ENCODE data around the gene SH3TC1. TPM values are rescaled to one million over a fixed set of nuclear protein-coding genes. Genes with fewer than 3 reads are reported as not detected.

Gene SH3TC1
- polyA plus RNA-seq, 4 donors = 0.45 to 25.3 (median 6.3) TPM

DNA sequence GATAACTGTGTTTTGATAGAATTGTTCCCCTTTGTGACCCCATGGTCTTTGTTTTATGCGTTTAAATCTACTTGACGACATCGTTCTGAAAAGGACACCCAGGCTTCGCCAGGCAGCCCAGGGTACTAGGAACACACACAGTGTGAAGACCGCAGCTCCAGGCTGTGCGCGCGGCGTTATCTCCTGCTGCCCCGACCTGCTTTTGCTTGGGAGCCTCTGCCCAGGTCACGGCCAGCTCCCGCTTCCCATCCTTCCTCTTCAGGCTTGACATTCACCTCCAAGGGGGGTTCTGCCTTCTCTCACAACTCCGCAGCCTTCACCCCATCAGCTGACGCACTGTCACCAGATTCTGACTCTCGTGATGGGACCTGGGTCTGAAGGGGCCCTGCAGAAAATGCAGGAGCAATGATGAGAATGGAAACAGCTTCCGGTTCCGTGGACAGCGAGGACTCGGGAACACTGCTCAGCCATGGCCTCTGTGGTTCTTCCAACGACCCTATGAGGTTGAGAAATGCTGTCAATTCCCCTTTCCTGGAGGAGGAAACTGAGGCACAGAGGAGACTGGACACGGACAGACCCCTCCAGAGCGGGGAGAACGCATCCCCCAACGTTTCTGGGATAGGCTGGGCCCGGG lies 69.9 kb downstream of the SH3TC1 start:
- Histone ChIP-seq H3K9me3 (ENCODE audit: control insufficient read depth in 2 of 2, insufficient read depth in 1 of 2, low read depth in 1 of 2, low read length in 1 of 2) (no peaks in the 10 kb centered on the region), H3K36me3 (ENCODE audit: control insufficient read depth in 3 of 3, insufficient read depth in 2 of 3, low read depth in 1 of 3, low read length in 3 of 3) (no peaks in the 10 kb centered on the region), H3K27me3 (ENCODE audit: control insufficient read depth in 3 of 3, insufficient read depth in 3 of 3, low read length in 3 of 3) (peaks cover 2 to 29% (median 11%) of the 10 kb centered on the region in 3 donors), H3K4me1 (ENCODE audit: control insufficient read depth in 3 of 3, insufficient read depth in 2 of 3, low read depth in 1 of 3, low read length in 2 of 3) (peaks cover 0 to 9% (median 0%) of the 10 kb centered on the region in 3 donors), H3K27ac (ENCODE audit: low read depth in 1 of 3, low read length in 2 of 3) (peak overlapping the region in 1 of 3 donors; percentile 68), H3K4me3 (ENCODE audit: low read depth in 1 of 3, low read length in 3 of 3) (no peak overlapping the region)
- FAIRE-seq (no peak), DNase-seq (no peak)
- 73 to 76% (median 73%) methylated on average over 25 of the region's 25 CpGs for WGBS, 3 donors

GRCh38 chr4:8269535-8270417 lies 70.7 kb downstream of the SH3TC1 start, which contains the start of gene HTRA3:
Gene HTRA3 (plus strand): TSS chr4:8269754. CDS start chr4:8269969, 215 bp downstream.
- Histone ChIP-seq H3K36me3 (ENCODE audit: control insufficient read depth in 3 of 3, insufficient read depth in 2 of 3, low read depth in 1 of 3, low read length in 3 of 3) (no peaks in the 10 kb centered on the region), H3K9me3 (ENCODE audit: control insufficient read depth in 2 of 2, insufficient read depth in 1 of 2, low read depth in 1 of 2, low read length in 1 of 2) (no peaks in the 10 kb centered on the region), H3K27ac (ENCODE audit: low read depth in 1 of 3, low read length in 2 of 3) (peak within 1 kb of the TSS in 1 of 3 donors; percentile 68), H3K4me3 (ENCODE audit: low read depth in 1 of 3, low read length in 3 of 3) (peak within 1 kb of the TSS in 2 of 3 donors; percentile 25 to 34), H3K4me1 (ENCODE audit: control insufficient read depth in 3 of 3, insufficient read depth in 2 of 3, low read depth in 1 of 3, low read length in 2 of 3) (peaks cover 0 to 17% (median 0%) of the 10 kb centered on the region in 3 donors), H3K27me3 (ENCODE audit: control insufficient read depth in 3 of 3, insufficient read depth in 3 of 3, low read length in 3 of 3) (peaks cover 2 to 29% (median 9%) of the 10 kb centered on the region in 3 donors)
- no peak for FAIRE-seq
- peak in 1 of 2 donors; percentile 43 for DNase-seq
- WGBS, 3 donors = 2 to 4% (median 2%) methylated on average over 71 to 111 of the region's 111 CpGs

DNA sequence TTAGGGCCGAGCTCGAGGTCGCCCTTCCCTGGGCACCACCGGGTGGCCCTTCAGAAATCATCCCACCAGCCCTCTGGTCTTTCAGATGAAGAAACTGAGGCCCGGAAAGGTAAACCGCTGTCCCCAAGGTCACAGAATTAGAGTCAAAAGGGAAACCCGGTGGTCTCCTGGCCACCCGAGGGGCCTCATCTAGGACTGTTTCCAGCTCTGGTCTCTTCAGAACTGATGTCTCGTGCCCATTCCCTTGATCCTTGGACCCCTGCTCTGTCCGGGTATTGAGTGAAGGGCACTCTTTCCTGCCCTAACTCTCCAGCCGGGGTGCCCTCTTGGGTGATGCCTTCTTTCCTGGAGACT lies 71.3 kb downstream of the SH3TC1 start:
- H3K4me3 ChIP-seq (ENCODE audit: low read depth in 1 of 3, low read length in 3 of 3) = peak overlapping the region in 1 of 3 donors; percentile 34
- DNase-seq (no peak), FAIRE-seq (no peak)
- peaks cover 2 to 29% (median 9%) of the 10 kb centered on the region in 3 donors for H3K27me3 ChIP-seq (ENCODE audit: control insufficient read depth in 3 of 3, insufficient read depth in 3 of 3, low read length in 3 of 3)
- H3K27ac ChIP-seq (ENCODE audit: low read depth in 1 of 3, low read length in 2 of 3) = peak overlapping the region in 1 of 3 donors; percentile 28
- WGBS, 3 donors = 41 to 51% (median 50%) methylated on average over 11 of the region's 11 CpGs
- peaks cover 0 to 19% (median 0%) of the 10 kb centered on the region in 3 donors for H3K4me1 ChIP-seq (ENCODE audit: control insufficient read depth in 3 of 3, insufficient read depth in 2 of 3, low read depth in 1 of 3, low read length in 2 of 3)
- H3K36me3 ChIP-seq (ENCODE audit: control insufficient read depth in 3 of 3, insufficient read depth in 2 of 3, low read depth in 1 of 3, low read length in 3 of 3) = no peaks in the 10 kb centered on the region
- no peaks in the 10 kb centered on the region for H3K9me3 ChIP-seq (ENCODE audit: control insufficient read depth in 2 of 2, insufficient read depth in 1 of 2, low read depth in 1 of 2, low read length in 1 of 2)

DNA sequence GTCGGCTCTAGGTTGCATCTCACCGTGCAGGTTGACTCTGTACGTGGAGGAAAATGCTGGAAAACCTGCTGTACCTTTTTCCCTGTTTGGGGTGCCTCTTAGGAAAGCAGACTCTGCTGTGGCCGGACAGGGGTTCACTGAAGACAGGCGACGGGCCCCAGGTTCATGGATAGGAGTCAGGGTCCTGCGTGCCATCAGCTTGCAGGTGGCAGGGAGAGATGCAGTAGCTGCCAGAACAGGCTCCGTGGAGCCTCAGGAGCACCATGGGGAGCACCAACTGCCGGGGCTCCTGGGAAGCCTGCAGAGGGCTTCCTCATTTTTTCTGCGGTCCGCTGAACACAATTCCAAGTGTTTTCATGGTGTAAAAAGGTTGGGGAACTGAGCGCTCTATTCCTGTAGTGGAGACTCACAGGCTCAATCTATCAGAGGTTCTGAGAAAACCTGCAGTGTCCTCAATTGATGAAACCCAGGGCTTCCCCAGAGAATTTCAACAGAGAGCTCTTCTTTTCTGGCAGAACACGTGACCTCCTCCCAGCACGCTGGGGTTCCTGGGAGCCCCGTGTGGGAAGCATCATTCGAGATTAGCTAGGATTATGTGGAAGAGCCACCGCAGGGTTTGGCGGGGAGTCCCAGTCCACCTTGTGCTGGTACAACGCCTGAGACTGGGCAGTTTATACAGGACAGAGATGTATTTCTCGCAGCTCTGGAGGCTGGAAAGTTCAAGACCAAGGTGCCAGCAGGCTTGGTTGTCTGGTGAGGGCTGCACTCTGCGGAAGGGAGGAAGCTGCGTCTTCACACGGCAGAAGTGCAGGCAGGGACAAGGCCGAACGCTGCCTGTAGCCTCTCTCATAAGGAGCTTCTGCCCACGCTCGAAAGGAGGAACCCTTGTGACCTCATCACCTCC lies 72.1 kb downstream of the SH3TC1 start:
- WGBS, 3 donors = 73 to 78% (median 74%) methylated on average over 27 of the region's 27 CpGs
- Histone ChIP-seq H3K36me3 (ENCODE audit: control insufficient read depth in 3 of 3, insufficient read depth in 2 of 3, low read depth in 1 of 3, low read length in 3 of 3) (no peaks in the 10 kb centered on the region), H3K27me3 (ENCODE audit: control insufficient read depth in 3 of 3, insufficient read depth in 3 of 3, low read length in 3 of 3) (peaks cover 2 to 29% (median 9%) of the 10 kb centered on the region in 3 donors), H3K4me1 (ENCODE audit: control insufficient read depth in 3 of 3, insufficient read depth in 2 of 3, low read depth in 1 of 3, low read length in 2 of 3) (peaks cover 0 to 21% (median 0%) of the 10 kb centered on the region in 3 donors), H3K9me3 (ENCODE audit: control insufficient read depth in 2 of 2, insufficient read depth in 1 of 2, low read depth in 1 of 2, low read length in 1 of 2) (no peaks in the 10 kb centered on the region), H3K27ac (ENCODE audit: low read depth in 1 of 3, low read length in 2 of 3) (no peak overlapping the region), H3K4me3 (ENCODE audit: low read depth in 1 of 3, low read length in 3 of 3) (peak overlapping the region in 1 of 3 donors; percentile 34)
- DNase-seq (no peak), FAIRE-seq (no peak)

DNA sequence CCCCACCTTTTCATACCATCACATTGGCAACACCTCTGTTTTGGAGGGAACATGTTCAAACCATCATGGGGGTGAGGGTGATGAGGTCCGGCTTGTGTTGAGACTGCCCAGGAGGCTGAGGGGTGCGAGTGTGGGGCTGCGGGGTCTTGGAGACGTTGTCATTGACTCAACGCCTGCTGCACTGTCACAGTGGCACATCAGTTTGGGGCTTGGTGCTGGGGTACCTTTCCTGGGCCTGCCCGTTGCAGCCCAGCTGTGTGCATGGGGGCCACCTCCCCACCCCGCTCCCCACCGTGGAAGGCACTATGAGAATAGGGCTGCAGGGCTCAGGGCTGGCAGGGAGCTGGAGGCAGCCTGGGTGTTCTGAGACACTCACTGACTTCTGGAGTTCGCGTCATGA lies 72.7 kb downstream of the SH3TC1 start:
- FAIRE-seq (no peak), DNase-seq (no peak)
- H3K36me3 ChIP-seq (ENCODE audit: control insufficient read depth in 3 of 3, insufficient read depth in 2 of 3, low read depth in 1 of 3, low read length in 3 of 3) = no peaks in the 10 kb centered on the region
- no peak overlapping the region for H3K27ac ChIP-seq (ENCODE audit: low read depth in 1 of 3, low read length in 2 of 3)
- no peak overlapping the region for H3K4me3 ChIP-seq (ENCODE audit: low read depth in 1 of 3, low read length in 3 of 3)
- peaks cover 0 to 21% (median 0%) of the 10 kb centered on the region in 3 donors for H3K4me1 ChIP-seq (ENCODE audit: control insufficient read depth in 3 of 3, insufficient read depth in 2 of 3, low read depth in 1 of 3, low read length in 2 of 3)
- peaks cover 2 to 29% (median 9%) of the 10 kb centered on the region in 3 donors for H3K27me3 ChIP-seq (ENCODE audit: control insufficient read depth in 3 of 3, insufficient read depth in 3 of 3, low read length in 3 of 3)
- no peaks in the 10 kb centered on the region for H3K9me3 ChIP-seq (ENCODE audit: control insufficient read depth in 2 of 2, insufficient read depth in 1 of 2, low read depth in 1 of 2, low read length in 1 of 2)
- 85 to 90% (median 89%) methylated on average over 10 of the region's 10 CpGs for WGBS, 3 donors

- Histone ChIP-seq H3K4me3 (ENCODE audit: low read depth in 1 of 3, low read length in 3 of 3) (no peak overlapping the region), H3K27ac (ENCODE audit: low read depth in 1 of 3, low read length in 2 of 3) (peak overlapping the region in 1 of 3 donors; percentile 54), H3K27me3 (ENCODE audit: control insufficient read depth in 3 of 3, insufficient read depth in 3 of 3, low read length in 3 of 3) (peaks cover 2 to 26% (median 9%) of the 10 kb centered on the region in 3 donors), H3K36me3 (ENCODE audit: control insufficient read depth in 3 of 3, insufficient read depth in 2 of 3, low read depth in 1 of 3, low read length in 3 of 3) (no peaks in the 10 kb centered on the region), H3K9me3 (ENCODE audit: control insufficient read depth in 2 of 2, insufficient read depth in 1 of 2, low read depth in 1 of 2, low read length in 1 of 2) (no peaks in the 10 kb centered on the region), H3K4me1 (ENCODE audit: control insufficient read depth in 3 of 3, insufficient read depth in 2 of 3, low read depth in 1 of 3, low read length in 2 of 3) (peaks cover 0 to 17% (median 0%) of the 10 kb centered on the region in 3 donors)
- no peak for DNase-seq
- FAIRE-seq = no peak
- WGBS, 3 donors = 58 to 62% (median 60%) methylated on average over 28 to 30 of the region's 30 CpGs
Measured at GRCh38 chr4:8272472-8273428, 73.7 kb downstream of the SH3TC1 start.

DNA sequence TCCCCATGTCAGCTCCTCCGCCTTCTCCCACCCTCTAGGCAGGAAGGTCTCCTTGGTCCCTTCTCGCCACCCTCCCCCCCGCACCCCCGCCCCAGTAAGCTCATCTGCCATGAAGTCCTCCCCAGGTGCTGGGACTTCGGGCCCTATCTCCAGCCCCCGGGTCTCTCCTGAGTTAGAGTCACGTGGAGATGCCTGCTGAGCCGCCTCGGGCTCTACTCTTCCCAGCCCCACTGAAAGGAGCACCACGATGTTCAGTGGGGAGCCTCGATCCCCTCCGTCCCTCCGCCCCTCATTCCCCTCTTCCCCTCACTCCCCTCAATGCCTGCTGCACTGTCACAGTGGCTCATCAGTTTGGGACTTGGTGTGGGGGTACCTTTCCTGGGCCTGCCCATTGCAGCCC lies 74.4 kb downstream of the SH3TC1 start:
- peak overlapping the region in 1 of 3 donors; percentile 54 for H3K27ac ChIP-seq (ENCODE audit: low read depth in 1 of 3, low read length in 2 of 3)
- no peak for DNase-seq
- no peak overlapping the region for H3K4me3 ChIP-seq (ENCODE audit: low read depth in 1 of 3, low read length in 3 of 3)
- H3K27me3 ChIP-seq (ENCODE audit: control insufficient read depth in 3 of 3, insufficient read depth in 3 of 3, low read length in 3 of 3) = peaks cover 2 to 23% (median 9%) of the 10 kb centered on the region in 3 donors
- WGBS, 3 donors = 76 to 85% (median 79%) methylated on average over 13 of the region's 13 CpGs
- H3K4me1 ChIP-seq (ENCODE audit: control insufficient read depth in 3 of 3, insufficient read depth in 2 of 3, low read depth in 1 of 3, low read length in 2 of 3) = peaks cover 0 to 17% (median 0%) of the 10 kb centered on the region in 3 donors
- no peaks in the 10 kb centered on the region for H3K9me3 ChIP-seq (ENCODE audit: control insufficient read depth in 2 of 2, insufficient read depth in 1 of 2, low read depth in 1 of 2, low read length in 1 of 2)
- H3K36me3 ChIP-seq (ENCODE audit: control insufficient read depth in 3 of 3, insufficient read depth in 2 of 3, low read depth in 1 of 3, low read length in 3 of 3) = no peaks in the 10 kb centered on the region
- FAIRE-seq = no peak
